NCI-H510A treated with DMSO at 0.1 percent for 48 hours (cell line): Measurements from ENCODE around the gene KCNJ18.
"Not testable (repeated sequence)": the region's sequence is repeated elsewhere in the genome, so short reads cannot be mapped to it uniquely, and the experiment has no call there.

Experiments used
- DNase-seq: peaks from one replicate; lab custom pipeline; 2025; lab: John Stamatoyannopoulos, UW

The KCNJ18 gene

DNA sequence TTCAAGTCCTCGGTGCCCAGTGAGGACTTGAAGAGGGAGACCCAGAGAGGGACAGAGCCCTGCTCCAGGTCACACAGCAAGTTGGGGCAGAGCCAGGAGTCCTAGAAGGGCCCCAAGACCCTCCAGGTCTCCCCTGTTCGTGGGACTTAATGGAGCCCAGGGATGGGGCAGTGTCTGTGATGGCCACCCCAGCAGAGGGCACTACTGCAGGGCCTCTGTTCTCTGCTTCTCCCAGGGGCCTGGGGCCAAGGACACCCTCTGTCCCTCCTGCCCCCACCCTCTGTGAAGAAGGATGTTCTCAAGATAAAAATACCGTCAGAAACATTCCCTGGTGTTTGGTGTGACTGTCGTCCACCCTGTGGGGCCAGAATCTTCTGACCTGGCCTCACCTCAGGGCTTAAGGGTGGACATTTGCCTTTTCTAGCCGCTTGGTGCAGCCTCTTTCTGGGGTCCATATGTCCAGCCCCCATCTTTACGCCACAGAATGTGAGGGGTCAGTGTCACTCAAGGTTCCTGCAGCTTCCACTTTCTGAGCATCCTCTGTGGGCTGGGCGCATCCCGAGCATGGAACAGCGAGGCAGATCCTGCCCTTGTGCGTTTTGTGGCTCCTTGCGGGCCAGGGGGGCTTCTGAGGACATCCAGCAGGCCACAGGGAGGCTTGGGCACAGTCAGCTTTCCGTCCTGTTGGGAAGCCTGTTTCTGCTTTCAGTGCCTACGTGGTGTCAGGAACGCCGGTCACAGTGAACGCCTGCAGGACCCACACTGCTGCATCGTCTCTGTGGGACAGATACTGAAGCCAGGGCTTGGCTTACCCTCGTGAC is at the start of gene KCNJ18:
TSS of gene KCNJ18 (plus strand) at position 641 of the 821 bp plus-strand sequence. CDS start 10,264 bp downstream, outside the sequence.
- not testable (repeated sequence) for DNase-seq

DNA sequence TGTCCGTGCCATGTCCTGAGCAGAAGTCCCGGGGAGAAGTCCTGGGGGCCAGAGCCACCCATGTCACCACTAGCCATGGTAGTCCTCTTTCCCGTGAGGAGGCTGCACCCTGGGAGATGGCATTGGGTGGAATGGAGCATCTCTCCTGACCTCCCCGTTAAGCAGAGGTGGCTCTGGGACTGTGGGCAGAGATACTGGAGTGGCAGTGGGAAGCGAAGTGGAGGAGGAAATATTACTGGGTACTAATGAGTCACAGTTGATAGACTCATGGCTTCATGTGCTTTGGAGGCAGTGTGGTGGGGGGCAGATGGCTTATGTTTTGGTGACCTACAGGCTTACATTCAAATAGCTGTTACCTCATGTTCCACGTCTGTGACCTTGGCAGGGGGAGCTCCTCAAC is 44.2 kb upstream of the KCNJ18 start:
- not testable (repeated sequence) for DNase-seq

GRCh38 chr17:21650043-21650442 is 42.3 kb upstream of the KCNJ18 start:
- not testable (repeated sequence) for DNase-seq

DNA sequence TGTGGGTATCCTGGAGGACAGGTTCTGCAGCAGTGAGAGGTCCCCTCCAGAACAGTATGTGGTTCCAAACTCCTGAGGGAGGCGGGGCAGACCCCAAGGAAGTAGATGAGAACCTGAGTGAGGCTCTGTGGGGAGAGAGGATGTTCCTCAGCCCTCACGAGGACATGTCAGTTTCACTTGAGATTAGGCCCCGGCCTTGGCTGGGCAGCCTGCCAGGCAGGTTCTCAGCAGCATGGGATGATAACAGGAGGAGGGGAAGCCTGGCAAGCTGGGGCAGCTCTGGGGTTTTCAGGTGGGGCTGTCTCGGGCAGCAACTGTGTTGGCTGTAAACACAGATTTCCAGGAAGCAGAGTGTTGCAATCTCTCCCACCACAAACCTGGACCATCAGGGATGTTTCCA is 40.3 kb upstream of the KCNJ18 start:
- DNase-seq, result not testable (repeated sequence)

- not testable (repeated sequence) for DNase-seq
Observed at GRCh38 chr17:21653211-21653610, 39.1 kb upstream of the KCNJ18 start.

GRCh38 chr17:21656518-21657309 is 35.6 kb upstream of the KCNJ18 start:
- DNase-seq, result not testable (repeated sequence)

GRCh38 chr17:21659635-21660034 is 32.7 kb upstream of the KCNJ18 start:
- DNase-seq, result not testable (repeated sequence)

DNA sequence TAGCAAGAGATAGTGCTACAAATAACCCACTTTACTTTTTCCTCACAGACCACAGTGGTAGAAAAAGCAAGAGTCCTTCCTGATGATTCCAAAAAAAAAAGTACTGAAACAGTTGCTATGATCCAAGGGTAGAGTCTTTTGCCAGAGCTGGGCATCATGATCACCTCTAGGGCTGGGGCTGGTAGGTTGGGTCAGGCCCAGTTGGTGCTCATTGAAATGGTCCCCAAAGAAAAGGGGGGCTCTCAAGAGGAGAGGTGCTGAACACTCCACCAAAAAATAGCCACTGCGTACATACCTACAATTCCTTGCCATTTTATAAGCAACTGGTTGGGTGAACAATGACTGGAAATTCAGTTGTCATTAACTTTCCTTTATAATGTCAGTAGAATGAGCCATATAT is 30.9 kb upstream of the KCNJ18 start:
- DNase-seq, result not testable (repeated sequence)

GRCh38 chr17:21663166-21663565 is 29.2 kb upstream of the KCNJ18 start:
- DNase-seq, result not testable (repeated sequence)

- not testable (repeated sequence) for DNase-seq
Observed at GRCh38 chr17:21663614-21664474, 28.5 kb upstream of the KCNJ18 start.

DNA sequence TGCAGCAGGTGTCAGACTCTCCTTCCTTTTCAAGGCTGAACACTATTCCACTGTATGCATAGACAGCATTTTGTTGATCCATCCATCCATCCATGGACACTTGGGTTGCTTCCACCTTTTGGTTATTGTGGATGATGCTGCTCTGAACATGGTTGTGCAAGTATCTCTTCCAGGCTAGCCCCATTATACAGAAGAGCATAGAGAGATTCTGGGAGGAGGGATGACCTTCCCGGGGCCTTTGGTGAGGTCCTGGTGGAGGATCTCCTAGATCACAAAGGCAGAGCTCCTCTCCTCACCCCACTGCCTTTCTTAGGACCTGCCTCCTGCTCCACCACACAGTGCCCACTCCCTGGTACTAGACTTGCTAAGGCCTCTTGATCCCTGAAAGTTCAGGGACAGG is 27.2 kb upstream of the KCNJ18 start:
- DNase-seq, result not testable (repeated sequence)

DNA sequence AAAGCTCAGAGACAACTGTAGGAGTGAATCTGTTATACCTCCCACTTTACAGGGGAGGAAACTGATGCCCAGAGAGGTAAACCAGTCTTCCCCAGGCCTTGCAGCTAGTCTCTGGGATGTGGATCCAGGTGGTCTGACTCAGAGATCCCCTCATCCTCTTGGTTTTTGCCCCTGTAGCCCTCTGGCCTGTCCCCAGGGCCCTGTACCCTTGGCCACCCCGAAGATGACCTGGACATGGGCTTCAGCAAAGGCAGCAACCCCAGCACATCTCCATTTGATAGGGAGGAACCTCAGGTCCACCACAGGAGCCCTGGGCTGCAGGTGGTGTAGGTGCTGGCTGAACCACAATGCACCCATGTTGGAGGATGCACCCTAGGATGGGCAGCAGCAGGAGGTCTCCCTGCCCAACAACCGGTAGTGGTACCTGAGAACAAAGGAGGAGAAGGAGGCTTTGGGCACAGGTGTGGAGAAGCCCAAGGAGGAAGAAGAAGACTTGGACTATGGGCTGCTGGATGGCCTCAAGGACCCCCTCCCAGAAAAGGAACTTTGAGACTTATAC is 26.3 kb upstream of the KCNJ18 start:
- not testable (repeated sequence) for DNase-seq

DNA sequence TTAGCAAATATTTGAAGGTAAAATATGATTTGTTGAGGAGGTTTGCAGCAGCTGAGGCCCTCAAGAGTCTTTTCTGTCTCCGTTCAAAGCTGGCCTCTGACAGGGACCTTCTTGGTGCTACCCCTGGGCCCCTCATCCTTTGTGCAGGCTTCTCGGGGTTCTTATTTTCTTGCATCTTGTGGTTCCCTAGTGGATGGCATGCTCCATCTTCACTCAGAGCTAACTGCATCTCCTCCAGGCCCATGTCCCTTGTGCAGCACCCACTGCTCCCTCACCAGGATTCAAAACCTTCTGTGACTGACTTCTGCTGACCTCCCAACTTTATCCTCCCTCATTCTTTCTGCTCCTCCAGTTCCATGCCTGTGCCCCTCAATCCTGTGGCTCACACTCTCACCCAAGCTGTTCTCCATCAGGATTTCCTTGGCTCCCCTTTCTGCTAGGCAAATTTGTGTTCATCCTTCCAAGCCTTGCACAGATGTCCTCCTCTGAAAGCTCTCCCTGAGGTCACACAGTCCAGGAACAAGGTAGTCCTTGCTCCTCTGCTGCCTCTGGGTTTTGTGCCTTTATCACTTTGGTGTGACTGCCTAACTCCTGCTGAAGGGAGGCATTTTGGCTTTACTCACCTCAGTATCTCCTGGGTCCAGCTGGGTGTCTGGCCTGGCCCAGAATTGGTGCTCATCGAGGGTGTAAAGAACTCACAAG is 25.5 kb upstream of the KCNJ18 start:
- not testable (repeated sequence) for DNase-seq

DNA sequence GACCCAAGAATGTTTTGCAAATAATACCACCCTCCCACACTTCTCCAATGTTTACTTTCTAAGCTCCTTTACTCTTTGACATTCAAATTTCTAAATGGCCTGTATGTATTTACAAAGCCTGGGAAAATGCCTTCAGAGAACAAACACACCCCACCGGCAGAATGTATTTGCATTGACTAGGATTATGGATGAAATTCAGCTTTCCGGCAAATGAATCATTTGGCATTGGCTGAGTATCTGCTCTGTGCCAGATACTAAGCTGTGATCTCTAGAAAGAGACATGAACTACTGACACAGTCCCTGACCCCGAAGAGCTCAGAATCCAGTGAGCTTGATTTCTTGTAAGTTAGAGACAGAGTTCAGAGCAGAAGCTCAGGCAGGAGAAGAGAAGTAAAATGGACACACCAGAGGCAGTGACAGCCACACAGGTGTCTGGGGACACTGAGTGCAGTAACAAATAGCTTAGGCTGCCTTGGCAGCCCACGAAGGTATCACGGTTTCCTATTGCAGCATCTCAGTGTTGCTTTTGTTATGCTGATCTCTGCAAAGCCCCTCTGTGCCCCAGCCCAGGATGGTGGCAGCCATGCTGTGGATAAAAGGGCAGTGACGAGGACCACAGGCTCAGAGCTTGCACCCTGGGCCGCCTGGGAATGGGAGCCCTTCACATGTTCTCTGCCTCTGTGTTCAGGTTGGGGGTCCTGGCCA is 24.8 kb upstream of the KCNJ18 start:
- not testable (repeated sequence) for DNase-seq

GRCh38 chr17:21668118-21668488 is 24.2 kb upstream of the KCNJ18 start:
- not testable (repeated sequence) for DNase-seq

DNA sequence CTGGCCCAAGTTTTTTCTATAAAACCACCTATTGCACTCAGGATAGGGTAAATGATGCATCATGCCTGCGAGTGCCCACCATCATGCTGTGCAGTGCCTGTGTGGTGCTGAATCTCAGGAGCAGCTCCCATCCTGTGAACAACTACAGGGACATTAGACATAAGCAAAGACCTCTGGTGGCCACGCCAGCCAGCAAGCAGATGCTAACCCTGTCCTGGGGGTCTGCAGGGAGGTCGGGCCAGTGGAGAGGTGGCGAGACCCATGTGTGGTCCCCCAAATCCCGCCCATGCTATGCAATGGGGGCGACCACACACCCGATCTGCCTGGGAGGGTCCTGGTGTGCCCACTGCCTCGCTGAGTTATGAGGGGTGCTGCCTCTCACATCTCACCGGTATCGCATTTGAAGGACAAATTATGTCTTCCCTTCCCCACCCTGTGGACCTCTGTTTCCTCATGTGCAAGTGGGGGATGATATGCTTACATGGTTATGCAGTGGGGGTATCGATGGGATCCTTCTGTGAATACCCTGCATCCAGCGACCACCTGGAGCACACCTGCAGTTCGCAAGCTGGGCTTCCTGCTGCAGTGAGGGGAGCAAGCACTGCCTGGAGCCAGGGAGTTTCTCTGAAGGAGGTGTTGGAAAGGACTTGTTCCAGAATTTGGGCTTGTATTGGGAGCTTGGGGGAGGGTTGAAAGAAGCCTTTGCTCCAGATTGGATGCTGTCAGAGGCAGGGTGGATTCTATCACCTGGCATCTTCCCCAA is 23.4 kb upstream of the KCNJ18 start:
- DNase-seq, result not testable (repeated sequence)

DNA sequence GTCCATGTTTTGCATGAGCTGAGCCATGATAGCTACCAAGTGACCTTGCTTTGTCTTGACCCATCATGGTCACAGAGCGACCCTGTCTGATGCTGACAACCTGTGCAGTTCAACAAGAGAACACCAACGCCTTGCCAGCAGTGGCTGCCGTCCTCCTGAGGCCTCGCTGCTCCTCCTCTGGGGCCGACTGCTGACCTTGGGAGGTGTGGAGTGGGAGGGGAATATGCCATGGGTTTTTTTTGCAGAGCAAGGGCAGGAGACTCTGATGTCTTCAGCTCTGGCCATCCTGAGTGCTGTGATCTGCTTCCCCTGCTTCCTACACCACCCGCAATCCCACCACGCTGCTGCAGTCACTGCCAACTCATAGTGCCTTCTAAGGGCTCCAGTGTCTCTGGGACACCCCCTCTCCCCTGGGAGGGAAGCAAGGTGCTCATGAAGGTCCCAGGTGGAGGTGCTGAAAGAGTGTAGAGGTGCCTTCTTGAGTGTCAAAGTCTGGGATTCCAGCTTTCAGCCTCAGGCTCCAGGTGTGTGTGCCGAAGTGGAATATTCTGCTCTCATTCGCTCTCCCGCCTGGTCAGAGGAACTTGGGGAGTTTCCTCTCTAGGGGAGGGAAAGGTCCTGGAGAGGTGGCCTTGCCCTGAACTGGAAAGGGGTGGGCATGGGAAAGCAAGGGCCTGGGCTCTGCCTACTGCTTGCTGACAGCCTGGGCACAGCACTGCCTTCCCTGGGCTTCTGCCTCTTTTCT is 22.5 kb upstream of the KCNJ18 start:
- not testable (repeated sequence) for DNase-seq

DNA sequence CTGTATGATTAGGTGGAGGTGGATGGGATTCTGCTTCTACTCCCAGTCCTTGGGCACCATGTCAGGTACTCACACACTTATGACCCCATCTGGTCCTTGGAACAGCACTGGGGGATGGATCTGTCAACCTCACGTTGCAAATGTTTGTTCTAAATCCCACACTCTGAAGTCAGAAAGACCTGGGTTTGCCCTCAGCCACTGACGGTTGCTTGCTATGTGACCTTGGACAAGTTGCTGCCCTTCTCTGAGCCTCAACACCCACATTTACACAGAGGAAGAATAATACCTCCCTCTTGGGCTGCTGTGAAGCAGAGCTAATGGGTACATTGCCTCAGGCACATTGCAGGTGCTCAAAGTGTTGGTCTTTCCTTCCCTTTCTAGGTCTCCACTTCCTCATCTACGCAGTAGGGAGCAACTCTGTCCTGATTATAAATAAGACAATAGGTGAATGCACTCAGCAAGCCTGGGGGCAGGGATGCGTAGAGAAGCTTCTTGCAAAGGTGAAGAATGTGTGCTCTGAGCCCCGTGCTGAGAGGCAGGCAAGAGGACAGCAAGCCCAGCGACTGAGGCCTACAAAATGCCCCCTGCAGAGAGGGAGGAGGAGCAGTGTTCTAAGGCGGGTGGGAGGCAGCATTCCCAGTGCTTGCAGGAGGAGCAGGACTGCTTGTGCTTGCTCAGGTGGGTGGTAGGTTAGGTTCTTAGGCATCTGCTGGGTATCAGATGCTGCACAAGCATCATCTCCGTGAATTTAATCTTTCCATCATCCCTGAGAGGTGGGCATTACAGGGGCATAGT is 21.8 kb upstream of the KCNJ18 start:
- not testable (repeated sequence) for DNase-seq
